ENCODE measurements around the gene TNFAIP1. TPM values are rescaled to one million over a fixed set of nuclear protein-coding genes. Genes with fewer than 3 reads are reported as not detected.
A peak's percentile ranks its signal among the peaks of the same experiment; 100 is the strongest.

The TNFAIP1 gene
- total RNA-seq, 1 experiment from 2014 or later = 26.3 TPM

DNA sequence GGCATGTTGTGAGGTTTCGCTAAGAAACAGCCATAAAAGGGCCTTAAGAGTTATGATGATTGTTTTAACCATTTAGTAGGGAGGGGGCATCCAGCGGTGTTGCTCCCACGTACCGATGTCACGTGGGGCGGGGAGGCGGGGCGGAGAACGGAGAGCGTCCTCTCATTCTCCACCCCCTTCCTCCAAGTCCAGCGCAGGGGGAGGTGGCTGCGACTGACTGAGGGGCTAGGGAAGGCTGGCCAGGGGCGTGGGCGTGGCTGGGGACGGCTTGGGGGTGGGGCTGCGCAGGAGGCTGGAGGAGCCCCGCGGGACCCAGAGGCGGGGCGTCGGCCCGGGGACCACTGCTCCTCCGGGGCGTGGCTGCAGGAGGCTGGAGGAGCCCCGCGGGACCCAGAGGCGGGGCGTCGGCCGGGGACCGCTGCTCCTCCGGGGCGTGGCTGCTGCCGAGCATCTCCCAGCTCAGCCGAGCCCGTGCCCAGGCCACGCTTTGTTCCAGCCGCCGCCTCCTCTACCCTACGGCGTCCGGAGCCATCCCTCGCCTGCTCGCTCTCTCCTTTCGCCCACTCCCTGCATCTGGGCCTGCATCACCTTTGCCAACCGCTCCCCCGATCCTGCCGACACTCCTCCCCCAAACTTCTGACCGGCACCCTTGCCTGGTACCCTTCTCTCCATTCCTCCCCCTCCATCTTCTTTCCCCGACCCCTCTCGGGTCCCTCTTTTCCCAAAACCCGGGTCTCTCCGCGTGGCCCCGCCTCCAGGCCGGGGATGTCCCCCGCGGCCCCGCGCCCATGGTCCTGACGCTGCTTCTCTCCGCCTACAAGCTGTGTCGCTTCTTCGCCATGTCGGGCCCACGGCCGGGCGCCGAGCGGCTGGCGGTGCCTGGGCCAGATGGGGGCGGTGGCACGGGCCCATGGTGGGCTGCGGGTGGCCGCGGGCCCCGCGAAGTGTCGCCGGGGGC is 36.0 kb downstream of the TNFAIP1 start, which contains the start of gene SARM1:
Gene SARM1, plus strand, starts transcription at position 450 of the 958 bp plus-strand sequence. Its CDS starts 339 bp downstream, at position 789.
- peak; percentile 92 for DNase-seq (ENCODE audit: low spot score)

DNA sequence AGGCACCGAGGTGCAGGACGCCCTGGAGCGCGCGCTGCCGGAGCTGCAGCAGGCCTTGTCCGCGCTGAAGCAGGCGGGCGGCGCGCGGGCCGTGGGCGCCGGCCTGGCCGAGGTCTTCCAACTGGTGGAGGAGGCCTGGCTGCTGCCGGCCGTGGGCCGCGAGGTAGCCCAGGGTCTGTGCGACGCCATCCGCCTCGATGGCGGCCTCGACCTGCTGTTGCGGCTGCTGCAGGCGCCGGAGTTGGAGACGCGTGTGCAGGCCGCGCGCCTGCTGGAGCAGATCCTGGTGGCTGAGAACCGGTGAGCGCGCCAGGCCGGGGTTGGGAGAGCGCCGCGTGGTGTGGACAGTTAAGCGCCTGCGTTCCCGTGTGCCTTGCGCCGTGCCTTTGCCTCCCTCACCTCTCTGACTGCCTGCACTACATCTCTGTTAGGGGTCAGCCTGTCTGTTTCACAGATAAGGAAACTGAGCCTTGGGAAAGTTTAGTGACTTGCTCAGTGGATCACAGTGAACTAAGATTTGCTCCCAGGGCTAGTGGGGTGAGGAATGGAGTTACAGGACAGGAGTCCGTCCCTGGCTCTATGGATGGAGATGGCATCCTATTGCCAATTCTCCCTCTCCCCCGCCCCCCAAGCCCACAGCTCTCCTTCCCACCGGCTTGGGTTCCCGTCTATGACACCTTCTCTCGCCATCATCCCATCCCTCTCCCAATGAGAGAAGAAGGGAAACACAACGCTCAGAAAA is 36.8 kb downstream of the TNFAIP1 start:
- DNase-seq (ENCODE audit: low spot score) = no peak

DNA sequence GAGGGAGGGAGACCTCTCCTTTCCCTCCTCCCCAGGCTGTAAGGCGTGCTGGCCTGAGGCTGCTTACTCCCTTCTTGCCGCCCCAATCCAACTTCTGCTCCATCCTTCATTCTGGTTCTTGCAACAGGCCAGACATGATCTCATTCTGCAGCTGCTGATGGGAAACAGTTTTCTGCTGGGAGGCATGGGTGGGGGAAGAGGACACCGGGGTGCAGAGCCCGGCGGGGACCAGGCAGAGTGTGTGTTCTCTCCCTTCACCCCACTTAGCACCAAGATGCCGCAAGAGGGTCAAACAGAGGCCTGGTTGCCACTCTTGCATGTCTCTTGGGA is 37.3 kb downstream of the TNFAIP1 start:
- no peak for DNase-seq (ENCODE audit: low spot score)

DNA sequence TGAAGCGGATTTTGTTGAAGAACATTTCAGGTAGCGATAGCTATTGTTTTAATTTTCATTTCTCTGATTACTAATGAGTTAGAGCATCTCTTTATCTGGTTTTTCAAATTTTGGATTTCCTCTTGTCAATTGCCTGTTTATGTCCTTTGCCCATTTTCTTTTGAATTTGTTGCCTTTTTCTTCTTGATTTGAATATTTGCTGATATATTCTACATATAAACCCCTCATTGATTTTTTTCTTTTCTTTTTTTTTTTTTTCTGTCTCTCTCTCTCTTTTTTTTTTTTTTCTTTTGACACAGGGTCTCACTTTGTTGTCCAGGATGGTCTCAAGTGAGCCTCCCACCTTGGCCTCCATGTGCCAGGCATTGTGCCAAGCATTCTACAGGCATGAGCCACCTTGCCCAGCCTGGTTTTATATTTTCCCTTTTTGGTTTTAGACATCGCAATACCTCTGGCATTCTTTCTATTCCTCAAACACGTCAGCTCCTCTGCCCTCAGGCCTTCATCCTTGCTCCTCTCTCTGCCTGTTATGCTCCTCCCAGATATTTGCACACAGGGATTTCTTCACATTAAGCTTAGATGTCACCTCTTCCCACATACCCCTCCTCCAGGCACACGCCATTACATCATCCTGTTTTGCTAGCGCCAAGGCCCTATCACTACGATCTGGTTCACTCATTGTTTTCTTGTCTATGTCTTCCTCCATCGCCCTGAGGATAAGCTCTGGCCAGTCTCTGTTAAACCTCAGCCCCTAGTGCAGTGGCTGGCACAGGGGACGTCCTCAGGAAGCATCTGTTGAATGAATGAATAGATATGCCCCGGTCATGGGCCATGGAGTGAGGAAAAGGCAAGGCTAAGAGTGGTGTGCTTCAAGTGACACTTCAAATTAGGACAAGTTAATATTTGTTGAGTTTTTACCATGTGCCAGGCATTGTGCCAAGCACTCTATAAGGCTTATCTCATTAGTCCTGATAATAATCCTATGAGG is 44.5 kb downstream of the TNFAIP1 start:
- DNase-seq (ENCODE audit: low spot score) = peak; percentile 85

DNA sequence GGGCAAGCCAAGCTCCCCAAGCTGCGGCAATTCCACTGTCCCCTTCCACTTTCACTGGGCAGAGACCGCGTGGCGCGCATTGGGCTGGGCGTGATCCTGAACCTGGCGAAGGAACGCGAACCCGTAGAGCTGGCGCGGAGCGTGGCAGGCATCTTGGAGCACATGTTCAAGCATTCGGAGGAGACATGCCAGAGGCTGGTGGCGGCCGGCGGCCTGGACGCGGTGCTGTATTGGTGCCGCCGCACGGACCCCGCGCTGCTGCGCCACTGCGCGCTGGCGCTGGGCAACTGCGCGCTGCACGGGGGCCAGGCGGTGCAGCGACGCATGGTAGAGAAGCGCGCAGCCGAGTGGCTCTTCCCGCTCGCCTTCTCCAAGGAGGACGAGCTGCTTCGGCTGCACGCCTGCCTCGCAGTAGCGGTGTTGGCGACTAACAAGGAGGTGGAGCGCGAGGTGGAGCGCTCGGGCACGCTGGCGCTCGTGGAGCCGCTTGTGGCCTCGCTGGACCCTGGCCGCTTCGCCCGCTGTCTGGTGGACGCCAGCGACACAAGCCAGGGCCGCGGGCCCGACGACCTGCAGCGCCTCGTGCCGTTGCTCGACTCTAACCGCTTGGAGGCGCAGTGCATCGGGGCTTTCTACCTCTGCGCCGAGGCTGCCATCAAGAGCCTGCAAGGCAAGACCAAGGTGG is 45.7 kb downstream of the TNFAIP1 start:
- no peak for DNase-seq (ENCODE audit: low spot score)

DNA sequence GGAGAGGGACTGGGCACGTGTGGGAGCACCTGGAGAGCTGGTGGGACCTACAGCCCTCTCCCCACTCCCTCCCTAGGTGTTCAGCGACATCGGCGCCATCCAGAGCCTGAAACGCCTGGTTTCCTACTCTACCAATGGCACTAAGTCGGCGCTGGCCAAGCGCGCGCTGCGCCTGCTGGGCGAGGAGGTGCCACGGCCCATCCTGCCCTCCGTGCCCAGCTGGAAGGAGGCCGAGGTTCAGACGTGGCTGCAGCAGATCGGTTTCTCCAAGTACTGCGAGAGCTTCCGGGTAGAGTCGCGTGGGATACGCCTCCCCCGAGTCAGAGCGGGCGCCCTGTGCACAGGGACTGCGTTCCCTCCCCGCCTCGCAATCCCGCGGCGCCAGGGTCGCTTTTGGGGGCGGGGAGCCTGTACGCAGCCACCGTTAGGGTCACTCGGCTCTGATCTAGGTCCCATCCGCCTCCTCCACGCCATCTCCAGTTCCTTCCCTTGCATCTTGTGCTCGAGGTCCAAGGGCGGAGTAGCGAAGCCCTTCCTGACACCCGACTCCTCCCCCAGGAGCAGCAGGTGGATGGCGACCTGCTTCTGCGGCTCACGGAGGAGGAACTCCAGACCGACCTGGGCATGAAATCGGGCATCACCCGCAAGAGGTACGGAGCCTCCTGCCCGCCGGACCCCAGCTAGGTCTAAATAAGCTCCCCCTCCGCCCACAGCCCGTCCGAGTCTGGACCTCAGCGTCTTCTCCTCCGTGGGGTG is 48.9 kb downstream of the TNFAIP1 start:
- no peak for DNase-seq (ENCODE audit: low spot score)

DNA sequence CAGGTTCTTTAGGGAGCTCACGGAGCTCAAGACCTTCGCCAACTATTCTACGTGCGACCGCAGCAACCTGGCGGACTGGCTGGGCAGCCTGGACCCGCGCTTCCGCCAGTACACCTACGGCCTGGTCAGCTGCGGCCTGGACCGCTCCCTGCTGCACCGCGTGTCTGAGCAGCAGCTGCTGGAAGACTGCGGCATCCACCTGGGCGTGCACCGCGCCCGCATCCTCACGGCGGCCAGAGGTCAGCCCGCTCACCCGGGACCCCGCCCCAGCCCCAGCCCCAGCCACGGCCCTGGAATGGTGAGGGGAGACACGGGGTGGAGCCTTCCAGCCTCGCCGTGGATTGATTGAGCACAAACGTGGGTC is 49.5 kb downstream of the TNFAIP1 start:
- no peak for DNase-seq (ENCODE audit: low spot score)

DNA sequence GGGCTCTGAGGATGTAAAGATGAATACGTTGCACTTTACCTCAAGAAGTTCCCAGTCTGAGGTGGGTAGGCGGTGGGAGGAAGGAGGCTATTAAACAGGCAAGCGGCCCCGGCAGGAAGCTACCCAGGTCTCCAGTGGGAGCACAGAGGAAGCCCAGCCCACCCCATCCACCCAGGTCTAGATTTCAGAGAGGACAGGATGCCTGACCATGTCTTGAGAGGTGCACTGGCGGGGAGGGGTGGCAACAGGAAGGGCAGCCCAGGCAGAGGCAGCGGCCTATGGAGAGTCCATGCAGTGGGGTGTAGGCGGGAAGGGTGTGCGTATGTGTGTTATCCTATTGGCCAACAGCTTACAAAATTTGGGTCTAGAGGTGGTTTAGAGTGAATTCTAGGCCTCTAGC is 49.8 kb downstream of the TNFAIP1 start:
- no peak for DNase-seq (ENCODE audit: low spot score)

DNA sequence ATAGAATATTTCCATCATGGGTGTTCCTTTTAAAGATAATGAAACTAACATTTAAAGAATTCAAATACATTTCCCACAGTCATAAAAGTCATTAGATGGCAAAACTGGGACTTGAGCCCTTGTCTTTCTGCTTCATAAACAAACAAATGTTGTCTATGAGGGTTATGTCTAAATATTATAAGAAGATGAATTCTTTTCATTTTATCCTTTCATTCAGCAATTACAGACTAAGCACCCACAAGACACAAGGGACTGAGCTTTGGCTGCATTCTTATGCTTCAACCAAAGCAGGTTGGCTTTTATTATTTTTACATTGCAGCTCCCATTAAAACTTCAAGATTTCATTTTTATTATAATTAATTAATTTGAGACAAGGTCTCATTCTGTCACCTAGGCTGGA is 50.8 kb downstream of the TNFAIP1 start:
- no peak for DNase-seq (ENCODE audit: low spot score)

DNA sequence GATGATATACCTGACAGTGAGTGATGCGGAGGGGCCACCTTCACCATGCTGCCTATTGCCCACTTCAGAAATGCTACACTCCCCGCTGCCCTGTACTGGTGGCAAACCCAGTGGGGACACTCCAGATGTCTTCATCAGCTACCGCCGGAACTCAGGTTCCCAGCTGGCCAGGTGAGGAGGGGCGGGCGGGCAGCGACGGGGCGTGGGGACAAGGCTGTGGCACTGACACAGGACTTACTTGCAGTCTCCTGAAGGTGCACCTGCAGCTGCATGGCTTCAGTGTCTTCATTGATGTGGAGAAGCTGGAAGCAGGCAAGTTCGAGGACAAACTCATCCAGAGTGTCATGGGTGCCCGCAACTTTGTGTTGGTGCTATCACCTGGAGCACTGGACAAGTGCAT is 52.5 kb downstream of the TNFAIP1 start:
- DNase-seq (ENCODE audit: low spot score) = no peak

DNA sequence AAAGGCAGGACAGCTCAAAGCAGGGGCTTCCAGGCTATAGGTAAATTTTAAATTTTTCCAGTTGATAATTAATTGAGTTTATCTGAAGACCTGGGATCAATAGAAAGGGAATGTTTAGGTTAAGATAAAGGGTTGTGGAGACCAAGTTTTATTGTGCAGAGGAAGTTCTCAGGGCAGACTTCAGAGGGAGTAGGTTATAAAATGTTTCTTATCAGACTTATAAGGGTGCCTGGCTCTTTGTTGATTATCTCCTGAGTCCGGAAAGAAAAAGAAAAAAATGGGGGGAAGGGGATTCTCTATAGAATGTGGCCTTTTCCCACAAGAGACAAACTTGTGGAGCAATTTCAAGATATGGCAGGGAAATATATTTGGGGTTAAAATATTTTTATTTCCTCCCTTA is 54.6 kb downstream of the TNFAIP1 start:
- DNase-seq (ENCODE audit: low spot score) = no peak

DNA sequence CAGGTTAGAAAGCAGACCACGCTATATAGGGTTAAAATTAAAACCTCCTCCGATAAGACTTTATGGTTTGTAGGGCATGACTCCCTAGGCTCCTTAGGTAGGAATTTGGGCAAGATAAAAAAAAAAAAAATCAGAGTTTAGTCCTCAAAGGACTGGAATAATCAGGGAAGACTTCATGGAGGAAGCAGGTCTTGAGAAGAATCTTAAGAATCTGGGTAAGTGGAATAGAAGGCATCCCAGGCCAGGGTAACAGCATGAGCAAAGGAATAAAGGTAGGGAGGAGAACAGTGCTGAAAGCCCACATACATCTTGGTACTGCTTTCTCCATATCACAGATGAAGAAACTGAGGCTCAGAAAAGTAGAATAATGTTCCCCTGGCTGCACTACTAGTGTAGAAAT is 55.0 kb downstream of the TNFAIP1 start:
- no peak for DNase-seq (ENCODE audit: low spot score)

DNA sequence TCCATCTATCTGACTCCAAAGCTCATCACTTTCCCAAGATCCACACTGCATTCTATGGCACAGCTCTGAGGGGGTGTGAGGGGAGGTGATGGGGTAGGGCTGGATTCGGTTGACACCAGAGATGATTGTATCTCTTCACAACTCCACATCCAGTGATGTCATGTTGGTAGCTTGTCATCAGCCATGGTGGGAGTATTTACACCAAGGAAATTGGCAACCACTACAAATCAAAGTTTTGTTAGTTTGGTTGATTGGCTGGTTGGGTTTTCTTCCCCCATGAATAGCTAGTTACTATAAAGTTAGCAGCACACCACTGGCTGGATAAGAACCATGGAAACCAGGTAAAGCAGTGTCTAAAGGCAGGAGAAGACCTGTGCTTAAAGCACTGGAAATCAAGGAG is 55.4 kb downstream of the TNFAIP1 start:
- DNase-seq (ENCODE audit: low spot score) = no peak

DNA sequence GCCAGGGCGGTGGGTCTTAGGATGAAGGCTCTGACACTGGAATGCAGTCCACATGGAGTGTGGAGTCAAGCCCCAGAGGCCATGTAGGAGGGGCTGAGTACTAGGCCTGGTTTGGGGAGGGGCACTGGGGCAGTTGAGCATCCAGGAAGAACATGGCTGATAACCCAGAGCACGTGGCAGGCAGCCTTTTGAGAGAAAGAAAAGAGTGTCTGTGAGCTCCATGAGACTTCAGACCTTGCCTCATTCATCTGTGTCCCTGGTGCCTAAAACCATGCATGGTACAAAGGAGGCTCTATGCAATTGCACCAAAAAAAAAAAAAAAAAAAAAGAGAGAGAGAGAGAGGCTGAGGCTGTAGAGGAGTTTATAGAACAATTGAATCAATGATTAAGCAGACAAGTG is 55.8 kb downstream of the TNFAIP1 start:
- DNase-seq (ENCODE audit: low spot score) = no peak

DNA sequence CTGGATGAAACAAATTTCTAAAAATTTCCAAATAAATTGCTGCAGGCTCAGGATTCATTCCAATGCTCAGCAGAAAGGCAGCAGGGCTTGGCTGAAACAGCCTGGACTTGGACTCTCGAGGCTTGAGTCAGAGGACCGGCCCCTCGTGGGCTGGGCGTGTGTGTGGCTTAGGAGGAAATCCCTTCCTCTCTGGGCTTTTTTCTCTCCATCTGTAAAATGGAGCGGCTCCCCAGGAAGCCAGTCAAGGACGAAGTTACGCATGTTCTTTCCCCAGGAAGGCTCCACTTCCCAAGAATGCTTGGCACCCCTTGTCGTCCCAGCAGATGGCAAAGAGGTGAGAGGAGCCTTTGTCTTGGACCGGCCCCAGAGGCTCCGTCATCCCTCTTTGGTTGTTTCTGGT is 56.9 kb downstream of the TNFAIP1 start:
- DNase-seq (ENCODE audit: low spot score) = no peak

DNA sequence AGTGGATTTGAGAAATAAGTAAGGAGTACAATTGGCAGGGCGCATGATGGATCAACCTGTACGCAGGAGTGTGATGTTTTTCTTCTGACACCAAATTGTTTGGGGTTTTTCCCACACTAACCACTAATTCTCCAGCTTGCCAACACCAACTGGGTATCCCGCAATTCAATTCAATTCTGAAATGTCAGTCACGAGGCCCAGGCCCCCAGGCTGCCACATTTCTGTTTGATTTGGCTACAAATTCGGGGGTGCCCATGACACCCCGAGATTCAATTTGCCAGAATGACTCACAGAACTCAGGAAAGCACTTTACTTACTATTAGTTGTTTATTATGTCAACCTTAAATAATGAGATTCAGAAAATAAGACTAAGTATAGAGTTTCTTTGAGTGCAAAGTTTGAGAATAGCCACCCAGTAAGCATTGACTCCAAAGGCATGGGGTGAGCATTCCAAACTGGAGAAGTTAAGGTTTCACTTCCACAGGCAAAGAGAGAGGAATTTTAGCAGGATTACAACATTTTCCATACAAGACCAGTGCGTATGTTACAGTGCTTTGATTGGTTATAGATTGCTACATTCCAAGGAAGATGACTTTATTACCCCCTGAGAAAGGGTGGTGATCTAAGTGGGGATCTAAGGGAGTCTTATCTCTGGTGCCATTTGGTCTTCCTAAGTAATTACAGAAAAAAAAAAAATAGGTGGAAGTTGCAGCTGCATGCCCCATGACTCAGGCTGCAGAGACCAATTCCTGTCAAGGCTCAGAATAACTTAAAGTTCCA is 59.0 kb downstream of the TNFAIP1 start:
- DNase-seq (ENCODE audit: low spot score) = no peak

DNA sequence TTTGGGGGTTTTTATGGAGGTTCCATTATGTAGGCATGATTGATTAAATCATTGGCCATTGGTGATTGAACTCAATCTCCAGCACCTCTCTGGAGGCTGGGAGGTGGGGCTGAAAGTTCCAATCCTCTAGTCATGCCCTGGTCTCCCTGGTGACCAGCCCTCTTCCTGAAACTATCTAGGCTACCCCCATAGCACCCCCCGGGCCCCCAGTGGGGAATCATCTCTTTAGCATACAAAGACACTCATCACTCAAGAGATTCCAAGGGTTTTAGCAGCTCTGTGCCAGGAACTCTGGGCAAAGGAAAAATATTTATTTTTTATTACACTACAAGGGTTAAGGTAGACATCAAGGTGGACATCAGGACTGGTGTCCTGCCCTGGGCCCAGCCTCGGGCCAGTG is 59.9 kb downstream of the TNFAIP1 start:
- DNase-seq (ENCODE audit: low spot score) = no peak

DNA sequence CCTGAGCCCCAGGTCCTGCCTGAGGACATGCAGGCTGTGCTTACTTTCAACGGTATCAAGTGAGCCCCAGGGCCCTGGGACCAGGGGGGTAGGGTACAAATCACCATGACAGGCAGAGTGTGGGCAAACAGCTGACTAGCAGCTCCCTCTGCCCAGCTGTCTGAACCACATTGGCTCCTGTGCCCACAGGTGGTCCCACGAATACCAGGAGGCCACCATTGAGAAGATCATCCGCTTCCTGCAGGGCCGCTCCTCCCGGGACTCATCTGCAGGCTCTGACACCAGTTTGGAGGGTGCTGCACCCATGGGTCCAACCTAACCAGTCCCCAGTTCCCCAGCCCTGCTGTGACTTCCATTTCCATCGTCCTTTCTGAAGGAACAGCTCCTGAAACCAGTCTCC is 60.4 kb downstream of the TNFAIP1 start:
- DNase-seq (ENCODE audit: low spot score) = no peak
